Superior temporal gyrus (tissue), 1 donor: ENCODE data around the gene PLA2G15.

ENCODE experiments used
- DNase-seq: peaks from one replicate; pipeline ENCODE4 v3.0.0-alpha.2; 2016; ENCODE audit errors: extremely low spot score

Gene PLA2G15

DNA sequence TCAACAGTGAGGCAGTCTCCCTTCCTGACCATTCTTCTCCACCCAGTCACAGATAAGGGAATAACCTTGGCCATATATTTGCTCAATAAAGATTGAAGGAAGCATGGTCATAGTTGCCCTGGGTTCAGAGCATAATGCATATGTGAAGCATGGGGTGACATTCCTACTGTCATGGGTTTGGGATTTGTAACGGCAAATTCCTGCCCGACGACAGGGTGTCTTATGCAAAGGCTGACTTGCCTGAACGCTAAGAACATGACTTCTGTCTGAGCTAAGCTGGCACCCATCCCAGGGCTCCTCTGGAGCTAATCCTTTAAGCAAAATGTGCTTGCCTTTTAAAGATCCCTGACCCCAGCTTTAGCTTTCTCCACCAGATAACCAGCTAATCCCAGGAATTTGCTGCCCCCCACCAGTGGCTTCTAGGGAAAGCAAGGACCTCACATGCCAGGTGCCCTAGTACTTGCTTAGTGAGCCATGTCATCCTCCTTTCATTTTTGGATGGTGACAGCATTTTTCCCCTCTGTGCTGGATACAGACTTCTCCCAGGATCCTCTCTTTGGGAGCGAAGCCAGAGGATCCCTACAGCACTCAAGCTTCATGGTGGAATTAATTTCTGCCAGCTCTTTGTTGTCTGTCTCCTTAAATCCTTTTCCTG, 53.9 kb downstream of the PLA2G15 start:
- DNase-seq = peak; percentile 54

DNA sequence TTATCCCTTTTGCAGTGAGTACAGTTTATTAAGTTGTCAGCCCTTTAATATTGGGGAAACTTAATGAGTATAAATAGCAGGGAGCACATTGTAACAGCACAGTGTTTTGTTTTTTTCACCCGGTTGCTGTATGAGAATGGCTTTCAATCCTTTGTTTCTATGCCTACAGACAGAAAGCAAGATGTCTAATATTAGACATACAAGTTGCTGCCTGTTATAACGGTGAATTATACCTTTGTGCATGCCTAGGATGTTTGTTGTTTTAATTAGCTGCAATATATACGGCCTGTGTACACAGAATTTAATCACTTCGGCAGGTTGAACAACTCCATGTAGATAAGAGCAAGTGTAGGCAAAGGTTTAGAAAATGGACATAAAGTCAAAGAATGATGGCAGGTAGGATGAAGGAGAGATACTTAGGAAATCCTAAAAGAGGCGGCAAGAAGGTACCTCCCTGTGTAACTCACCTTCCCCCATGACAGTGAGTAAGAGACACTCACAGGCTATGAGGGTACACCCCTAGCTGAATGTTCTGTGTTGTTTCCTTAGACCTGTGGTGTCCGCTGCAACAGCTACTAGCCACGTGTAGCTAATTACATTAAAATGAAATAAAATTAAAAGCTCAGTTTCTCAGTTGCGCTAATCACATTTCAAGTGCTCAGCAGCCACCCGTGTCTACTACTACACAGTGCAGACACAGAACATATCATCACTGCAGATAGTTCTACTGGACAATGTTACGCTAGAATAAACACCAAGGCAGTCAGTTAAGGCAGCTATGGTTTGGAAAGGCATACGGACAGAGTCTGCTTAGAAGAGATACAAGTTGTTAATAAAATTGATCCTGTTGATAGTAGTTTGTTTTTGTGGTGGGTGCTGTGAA, 54.6 kb downstream of the PLA2G15 start:
- no peak for DNase-seq

DNA sequence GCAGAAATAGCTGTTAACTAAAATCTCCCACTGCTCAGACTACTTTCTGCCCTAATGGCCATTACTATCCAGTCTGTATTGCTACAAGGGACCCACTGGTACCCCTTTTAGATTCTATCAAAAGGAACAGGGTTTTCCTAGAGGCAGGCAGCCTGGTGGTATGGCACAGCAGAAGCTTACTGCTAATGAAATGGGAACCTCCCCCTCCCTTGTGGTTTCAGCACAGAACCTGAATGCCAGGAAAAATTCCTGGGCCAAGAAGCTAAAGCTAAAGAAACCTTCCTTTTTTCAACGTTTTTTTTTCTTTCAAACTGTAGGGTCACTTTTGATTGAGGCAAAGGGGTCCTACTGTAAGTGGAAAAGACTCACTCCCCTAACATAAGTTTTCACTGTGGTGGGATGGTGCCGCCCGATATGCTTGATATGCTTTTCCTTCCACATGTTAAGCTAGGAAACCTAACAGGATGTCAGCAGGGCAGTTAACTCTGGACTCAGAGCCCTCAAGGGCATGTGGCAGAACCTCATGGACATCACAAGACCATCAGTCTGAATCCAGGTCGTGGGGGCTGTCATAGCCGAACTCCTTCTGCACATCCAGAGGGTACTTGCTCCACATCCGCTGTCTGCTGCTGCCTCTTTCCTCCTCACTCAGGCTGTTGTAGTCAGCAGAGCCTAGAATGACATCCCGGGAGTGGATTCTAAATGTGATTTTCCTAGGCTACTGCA, 55.7 kb downstream of the PLA2G15 start:
- DNase-seq = no peak

DNA sequence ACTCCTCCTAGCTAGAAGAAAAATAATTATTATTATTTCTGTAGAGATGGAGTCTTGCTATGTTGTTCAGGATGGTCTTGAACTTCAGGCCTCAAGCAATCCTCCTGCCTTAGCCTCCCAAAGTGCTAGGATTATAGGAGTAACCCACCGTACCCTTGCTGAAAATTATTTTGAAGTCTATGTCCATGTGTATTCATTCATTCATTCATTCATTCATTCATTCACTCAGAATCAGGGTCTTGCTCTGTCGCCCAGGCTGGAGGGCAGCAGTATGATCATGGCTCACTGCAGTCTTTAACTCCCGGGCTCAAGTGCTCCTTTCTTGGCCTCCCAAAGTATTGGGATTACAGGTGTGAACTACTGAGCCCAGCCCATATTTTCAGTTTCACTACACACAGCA, 61.5 kb downstream of the PLA2G15 start:
- DNase-seq = no peak

DNA sequence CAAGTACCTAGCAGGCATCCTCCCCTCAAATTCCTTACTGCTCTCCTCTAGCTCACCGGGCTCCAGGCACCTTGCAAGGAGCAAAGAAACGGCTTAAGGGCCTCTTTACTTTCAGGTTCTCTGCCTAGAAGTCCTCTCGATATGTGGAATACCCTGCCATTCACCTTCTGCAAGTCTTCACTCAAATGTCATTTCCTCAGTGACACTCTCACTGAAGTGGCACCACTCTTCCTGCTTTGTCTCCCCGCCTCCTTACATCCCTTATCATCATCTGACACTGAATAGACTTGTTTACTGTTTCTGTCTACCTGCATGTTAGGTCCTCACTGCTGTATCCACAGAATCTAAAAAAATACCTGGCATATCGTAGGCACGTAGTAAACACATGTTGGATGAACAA, 64.6 kb downstream of the PLA2G15 start:
- no peak for DNase-seq

DNA sequence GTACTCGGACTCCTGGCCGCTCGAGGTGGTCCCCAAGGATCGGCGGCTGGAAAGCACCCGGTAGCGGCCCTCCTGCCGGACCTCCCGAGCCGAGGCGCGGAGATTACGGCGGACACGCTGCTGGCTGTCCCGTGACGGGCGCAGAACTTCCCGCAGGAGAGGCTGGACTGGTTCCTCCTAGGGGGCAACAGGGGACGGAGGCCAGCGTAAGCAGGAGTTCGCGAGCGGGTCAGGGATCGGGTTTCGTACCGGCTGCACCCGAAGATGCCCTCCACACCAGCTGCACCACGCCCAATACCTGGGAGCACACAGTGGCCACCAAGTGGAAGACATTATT, 65.2 kb downstream of the PLA2G15 start:
- DNase-seq = no peak
